ENCODE measurements around the gene ST6GALNAC1.
"Not testable (repeated sequence)": the region's sequence is repeated elsewhere in the genome, so short reads cannot be mapped to it uniquely, and the experiment has no call there.

The ST6GALNAC1 gene

GRCh38 chr17:76612465-76612864, 31.1 kb downstream of the ST6GALNAC1 start:
- no peak for DNase-seq (ENCODE audit: low read depth)

- DNase-seq (ENCODE audit: low read depth): no peak
Observed at GRCh38 chr17:76611758-76612157, 31.8 kb downstream of the ST6GALNAC1 start.

GRCh38 chr17:76611080-76611749, 32.3 kb downstream of the ST6GALNAC1 start:
- DNase-seq (ENCODE audit: low read depth): not testable (repeated sequence)

- DNase-seq (ENCODE audit: low read depth): not testable (repeated sequence)
Observed at GRCh38 chr17:76606685-76607084, 36.9 kb downstream of the ST6GALNAC1 start.

GRCh38 chr17:76601065-76601464, 42.5 kb downstream of the ST6GALNAC1 start:
- DNase-seq (ENCODE audit: low read depth): no peak

- no peak for DNase-seq (ENCODE audit: low read depth)
Observed at GRCh38 chr17:76599694-76600460, 43.7 kb downstream of the ST6GALNAC1 start.

- no peak for DNase-seq (ENCODE audit: low read depth)
Observed at GRCh38 chr17:76598004-76598439, 45.5 kb downstream of the ST6GALNAC1 start.

GRCh38 chr17:76597156-76598003, 46.2 kb downstream of the ST6GALNAC1 start:
- no peak for DNase-seq (ENCODE audit: low read depth)

- DNase-seq (ENCODE audit: low read depth): no peak
Observed at GRCh38 chr17:76594690-76595089, 48.9 kb downstream of the ST6GALNAC1 start.

GRCh38 chr17:76593959-76594358, 49.6 kb downstream of the ST6GALNAC1 start:
- no peak for DNase-seq (ENCODE audit: low read depth)

GRCh38 chr17:76593384-76593826, 50.2 kb downstream of the ST6GALNAC1 start:
- no peak for DNase-seq (ENCODE audit: low read depth)

GRCh38 chr17:76588182-76588581, 55.4 kb downstream of the ST6GALNAC1 start:
- no peak for DNase-seq (ENCODE audit: low read depth)

GRCh38 chr17:76586741-76587487, 56.6 kb downstream of the ST6GALNAC1 start:
- no peak for DNase-seq (ENCODE audit: low read depth)

GRCh38 chr17:76585649-76586593, 57.6 kb downstream of the ST6GALNAC1 start, which contains the start of gene ST6GALNAC2:
Gene ST6GALNAC2, minus strand, starts transcription at chr17:76585860. Its CDS starts 52 bp downstream, at chr17:76585808.
- no peak for DNase-seq (ENCODE audit: low read depth)

- no peak for DNase-seq (ENCODE audit: low read depth)
Observed at GRCh38 chr17:76585033-76585648, 58.4 kb downstream of the ST6GALNAC1 start.

GRCh38 chr17:76584427-76585032, 59.0 kb downstream of the ST6GALNAC1 start:
- DNase-seq (ENCODE audit: low read depth): no peak

GRCh38 chr17:76582660-76583059, 60.9 kb downstream of the ST6GALNAC1 start:
- no peak for DNase-seq (ENCODE audit: low read depth)

- no peak for DNase-seq (ENCODE audit: low read depth)
Observed at GRCh38 chr17:76581515-76581914, 62.0 kb downstream of the ST6GALNAC1 start.

- no peak for DNase-seq (ENCODE audit: low read depth)
Observed at GRCh38 chr17:76579281-76579680, 64.3 kb downstream of the ST6GALNAC1 start.

Data from non-pigmented ciliary epithelial cell (primary cell).